ENCODE results near the gene PBX1. TPM values are rescaled to one million over a fixed set of nuclear protein-coding genes. Genes with fewer than 3 reads are reported as not detected.

The PBX1 gene
- total RNA-seq, 3 donors from 2014 or later (not counting 1 experiment from before 2014, with no cell fraction given): 0.54 to 3.5 (median 1.4) TPM

- no peaks in the 10 kb centered on the region for H3K36me3 ChIP-seq (ENCODE audit: control insufficient read depth, insufficient read depth, low read length)
- H3K9me3 ChIP-seq (ENCODE audit: control insufficient read depth, insufficient read depth, low read length): no peaks in the 10 kb centered on the region
- H3K4me1 ChIP-seq (ENCODE audit: control insufficient read depth, insufficient read depth, low read length): no peaks in the 10 kb centered on the region
- 89% methylated on average over 13 of the region's 13 CpGs for WGBS (ENCODE audit: insufficient coverage)
- H3K27ac ChIP-seq (ENCODE audit: low read length): no peak overlapping the region
- H3K4me1 Mint-ChIP-seq: no peaks in the 10 kb centered on the region
- H3K36me3 Mint-ChIP-seq: no peaks in the 10 kb centered on the region
- intact Hi-C loops (cut with micrococcal nuclease): no loop called here
- no peak for DNase-seq
- peaks cover 6 to 38% of the 10 kb centered on the region in 2 donors for H3K27me3 Mint-ChIP-seq (ENCODE audit: low read depth in 2 of 2)
- no peaks in the 10 kb centered on the region for H3K9me3 Mint-ChIP-seq
- no peak for TF ChIP-seq CTCF (IDR thresholded peaks at IDR 0.05)
- ATAC-seq: no peak
- no peak overlapping the region for H3K4me3 ChIP-seq (ENCODE audit: low read length)
- H3K27ac Mint-ChIP-seq: no peak overlapping the region
- H3K4me3 Mint-ChIP-seq: no peak overlapping the region
- H3K27me3 ChIP-seq (ENCODE audit: control insufficient read depth, insufficient read depth, low read length): no peaks in the 10 kb centered on the region
Measured at GRCh38 chr1:164637461-164638375, 78.7 kb downstream of the PBX1 start.

- Mint-ChIP-seq H3K4me1 (no peaks in the 10 kb centered on the region), H3K36me3 (no peaks in the 10 kb centered on the region), H3K4me3 (no peak overlapping the region), H3K27me3 (ENCODE audit: low read depth in 2 of 2) (peaks cover 11 to 41% of the 10 kb centered on the region in 2 donors), H3K27ac (no peak overlapping the region), H3K9me3 (no peaks in the 10 kb centered on the region)
- intact Hi-C loops (cut with micrococcal nuclease): no loop called here
- ATAC-seq (no peak), DNase-seq (no peak)
- WGBS (ENCODE audit: insufficient coverage): 88% methylated on average over 14 of the region's 14 CpGs
- TF ChIP-seq CTCF (IDR thresholded peaks at IDR 0.05): no peak
- Histone ChIP-seq H3K9me3 (ENCODE audit: control insufficient read depth, insufficient read depth, low read length) (no peaks in the 10 kb centered on the region), H3K4me1 (ENCODE audit: control insufficient read depth, insufficient read depth, low read length) (no peaks in the 10 kb centered on the region), H3K4me3 (ENCODE audit: low read length) (no peak overlapping the region), H3K27me3 (ENCODE audit: control insufficient read depth, insufficient read depth, low read length) (no peaks in the 10 kb centered on the region), H3K27ac (ENCODE audit: low read length) (no peak overlapping the region), H3K36me3 (ENCODE audit: control insufficient read depth, insufficient read depth, low read length) (no peaks in the 10 kb centered on the region)
Measured at GRCh38 chr1:164638492-164639202, 79.7 kb downstream of the PBX1 start.

DNA sequence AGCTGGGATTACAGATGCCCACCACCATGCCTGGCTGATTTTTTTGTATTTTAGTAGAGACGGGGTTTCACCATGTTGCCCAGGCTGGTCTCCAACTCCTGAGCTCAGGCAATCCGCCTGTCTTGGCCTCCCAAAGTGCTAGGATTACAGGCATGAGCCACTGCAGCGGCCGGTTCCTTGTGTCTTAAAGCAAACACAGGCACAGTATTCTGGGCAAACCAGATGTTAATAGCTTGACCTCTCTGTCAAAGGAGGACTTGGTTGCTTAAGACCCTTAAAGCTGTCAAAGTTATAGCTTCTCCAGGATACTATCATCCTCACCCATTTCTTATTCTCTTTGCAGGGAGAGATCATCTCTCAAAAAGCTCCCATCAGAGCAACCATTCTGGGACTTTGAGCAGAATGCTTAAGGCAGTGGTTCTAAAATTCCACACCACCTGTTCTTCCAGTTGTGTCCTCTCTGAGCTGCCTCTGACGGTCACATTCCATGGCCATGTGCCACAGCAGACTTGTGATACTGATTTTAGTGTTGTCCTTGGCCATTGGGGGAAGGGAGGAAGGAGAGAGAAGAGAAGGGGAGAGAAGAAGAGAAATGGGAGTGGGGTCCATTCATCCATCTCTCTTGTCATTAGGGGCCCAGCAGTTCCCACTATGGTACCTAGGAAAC is 81.8 kb downstream of the PBX1 start:
- 89% methylated on average over 5 of the region's 5 CpGs for WGBS (ENCODE audit: insufficient coverage)
- H3K9me3 Mint-ChIP-seq: no peaks in the 10 kb centered on the region
- no peak for ATAC-seq
- DNase-seq: no peak
- Histone ChIP-seq H3K9me3 (ENCODE audit: control insufficient read depth, insufficient read depth, low read length) (no peaks in the 10 kb centered on the region), H3K27me3 (ENCODE audit: control insufficient read depth, insufficient read depth, low read length) (peaks cover 2% of the 10 kb centered on the region), H3K4me1 (ENCODE audit: control insufficient read depth, insufficient read depth, low read length) (no peaks in the 10 kb centered on the region), H3K4me3 (ENCODE audit: low read length) (no peak overlapping the region), H3K36me3 (ENCODE audit: control insufficient read depth, insufficient read depth, low read length) (no peaks in the 10 kb centered on the region), H3K27ac (ENCODE audit: low read length) (no peak overlapping the region)
- intact Hi-C loops (cut with micrococcal nuclease): no loop called here
- no peak overlapping the region for H3K4me3 Mint-ChIP-seq
- peaks cover 20 to 52% of the 10 kb centered on the region in 2 donors for H3K27me3 Mint-ChIP-seq (ENCODE audit: low read depth in 2 of 2)
- no peak overlapping the region for H3K27ac Mint-ChIP-seq
- H3K4me1 Mint-ChIP-seq: no peaks in the 10 kb centered on the region
- no peaks in the 10 kb centered on the region for H3K36me3 Mint-ChIP-seq
- TF ChIP-seq CTCF (IDR thresholded peaks at IDR 0.05): no peak
